Endothelial cell of umbilical vein (primary cell): Measurements from ENCODE around the gene LRP5. TPM values are rescaled to one million over a fixed set of nuclear protein-coding genes. Genes with fewer than 3 reads are reported as not detected.
A peak's percentile ranks its signal among the peaks of the same experiment; 100 is the strongest.

ENCODE experiments used
- Bru-seq: library from RNA; stranded (reverse); fragments of 400-500 nt; gene quantifications from one replicate; lab custom pipeline; 2021; lab: Mats Ljungman, UMichigan
- BruChase-seq, 2 experiments: library from RNA; stranded (reverse); fragments of 400-500 nt; gene quantifications; one replicate each; lab custom pipeline; 2021; lab: Mats Ljungman, UMichigan
- BruUV-seq: library from RNA; stranded (reverse); fragments of 400-500 nt; replicated peaks from 2 replicates; lab custom pipeline; 2021; lab: Mats Ljungman, UMichigan
- CTCF ChIA-PET: fragments of 300-600, 350-600 bp; sonication (Branson Sonifier 250); formaldehyde crosslinking; loops from one replicate; lab custom pipeline; 2021; ENCODE audit warnings: antibody characterized with exemption, inconsistent platforms; lab: Charles Lee
- POLR2A ChIA-PET: fragments of 300-600, 350-600 bp; sonication (Branson Sonifier 250); formaldehyde crosslinking; loops from one replicate; lab custom pipeline; 2021; ENCODE audit warnings: antibody characterized with exemption, inconsistent platforms; lab: Charles Lee
- DNase-seq: peaks from one replicate; pipeline ENCODE4 v3.0.0-alpha.2; 2011; ENCODE audit warnings: low read depth, low spot score
- FAIRE-seq: peaks from 2 replicates; lab custom pipeline; 2011; peaks lifted over from hg19 to GRCh38; lab: Jason Lieb, UNC
- H2AFZ ChIP-seq: 2 replicates; pipeline ENCODE4 v1.6.0; 2012; ENCODE audit warnings: low read depth, low read length, control low read depth, inconsistent platforms
- H3K27ac ChIP-seq: 2 replicates; pipeline ENCODE4 v1.5.1; 2011; ENCODE audit warnings: low read depth, mild to moderate bottlenecking, control low read depth, low read length, moderate library complexity; ENCODE audit not compliant: insufficient read depth
- H3K27me3 ChIP-seq, 2 experiments: 2 replicates each; pipeline versions ENCODE4 v1.6.0 to v1.6.1; 2011; ENCODE audit warnings: low read length in 2 of 2, mixed read lengths in 1 of 2; ENCODE audit not compliant: control insufficient read depth in 2 of 2, insufficient read depth in 2 of 2
- H3K36me3 ChIP-seq, 2 experiments: 2 replicates in 1 of 2; 3 replicates in 1 of 2; pipeline ENCODE4 v1.5.1; 2011; ENCODE audit warnings: low read length in 2 of 2, mild to moderate bottlenecking in 1 of 2, moderate library complexity in 1 of 2; ENCODE audit not compliant: control insufficient read depth in 2 of 2, insufficient read depth in 2 of 2; ENCODE audit errors: extremely low read depth in 1 of 2
- H3K4me1 ChIP-seq: 3 replicates; pipeline ENCODE4 v1.5.1; 2011; ENCODE audit warnings: mild to moderate bottlenecking, low read length; ENCODE audit not compliant: control insufficient read depth, insufficient read depth; ENCODE audit errors: extremely low read depth
- H3K4me2 ChIP-seq: 2 replicates; pipeline ENCODE4 v1.6.1; 2011; ENCODE audit warnings: low read length, control low read depth, mixed read lengths; ENCODE audit not compliant: insufficient read depth
- H3K4me3 ChIP-seq, 3 experiments: fragments of 200-600 bp in 1 of 3; sonication (generic), shearing (Covaris generic) in 1 of 3; replicated peaks in 1 of 3; 2 replicates each; pipeline ENCODE4 v1.5.1; 2011 to 2016; ENCODE audit warnings: control low read depth in 3 of 3, low read length in 3 of 3, mild to moderate bottlenecking in 2 of 3, inconsistent platforms in 1 of 3, low read depth in 1 of 3, moderate library complexity in 1 of 3; ENCODE audit not compliant: insufficient read depth in 1 of 3
- H3K79me2 ChIP-seq: 2 replicates; pipeline ENCODE4 v1.6.0; 2012; ENCODE audit warnings: low read length, inconsistent platforms; ENCODE audit not compliant: control insufficient read depth, insufficient read depth
- H3K9ac ChIP-seq: replicated peaks from 2 replicates; pipeline ENCODE3; 2011; ENCODE audit warnings: low read length, control low read depth; ENCODE audit not compliant: insufficient read depth; ENCODE audit errors: extremely low read depth
- H3K9me1 ChIP-seq: replicated peaks from 3 replicates; pipeline ENCODE4 v1.6.0; 2011; ENCODE audit warnings: mild to moderate bottlenecking, low read length; ENCODE audit not compliant: control insufficient read depth, insufficient read depth; ENCODE audit errors: extremely low read depth
- H3K9me3 ChIP-seq: replicated peaks from 2 replicates; pipeline ENCODE4 v1.5.1; 2012; ENCODE audit warnings: low read length, inconsistent platforms; ENCODE audit not compliant: control insufficient read depth, insufficient read depth
- H4K20me1 ChIP-seq: replicated peaks from 2 replicates; pipeline ENCODE3; 2011; ENCODE audit warnings: mild to moderate bottlenecking, low read length; ENCODE audit not compliant: control insufficient read depth, insufficient read depth; ENCODE audit errors: extremely low read depth
- CTCF ChIP-seq, 2 donors: IDR thresholded peaks; 1 replicate in 1 of 2; 2 replicates in 1 of 2; pipeline ENCODE4 v1.5.1; 2011; ENCODE audit warnings: low read length in 2 of 2, mild to moderate bottlenecking in 2 of 2, moderate library complexity in 2 of 2, control low read depth in 1 of 2, inconsistent platforms in 1 of 2, low read depth in 1 of 2; ENCODE audit not compliant: insufficient read depth in 1 of 2; ENCODE audit errors: extremely low read depth in 1 of 2
- POLR2A ChIP-seq: IDR thresholded peaks from 2 replicates; pipeline ENCODE4 v1.6.1; 2012; ENCODE audit warnings: low read depth, mild to moderate bottlenecking, control low read depth, low read length
- POLR2AphosphoS5 ChIP-seq: IDR thresholded peaks from 2 replicates; pipeline ENCODE4 v1.6.1; 2012; ENCODE audit warnings: low read depth, mild to moderate bottlenecking, control low read depth, low read length, moderate library complexity; ENCODE audit not compliant: insufficient read depth
- dilution Hi-C: fragments of 300-500 bp; cut with MboI; formaldehyde crosslinking; loops from one replicate; pipeline ENCODE4 v1.15.0; 2019; ENCODE audit warnings: low sequenced_read_pairs; ENCODE audit not compliant: extremely low pct_ligation_motif_present
- intact Hi-C: fragments of 100-400 bp; cut with micrococcal nuclease; formaldehyde crosslinking; loops from one replicate; pipeline ENCODE4 v1.10.0; 2022
- long read RNA-seq: library from polyadenylated mRNA; stranded (forward); transcript quantifications from one replicate; pipeline ENCODE4 v2.0.0, GENCODE V29; 2021
- polyA minus RNA-seq, 3 experiments: library from RNA; depleted of rRNA, polyadenylated mRNA; stranded (reverse); fragments of >200 nt; gene quantifications; 1 replicate in 1 of 3; 2 replicates in 2 of 3; pipeline ENCODE4 v1.2.3, GENCODE V29; 2011
- polyA plus RNA-seq, 4 experiments: library from polyadenylated mRNA; depleted of rRNA in 3 of 4; stranded (reverse) in 3 of 4; unstranded in 1 of 4; fragments of >200 nt; gene quantifications; 2 replicates each; pipeline versions ENCODE4 v1.2.1 to v1.2.3, GENCODE V29; 2011 to 2012; ENCODE audit warnings: missing spikeins in 1 of 4
- total RNA-seq: library from RNA; stranded (reverse); gene quantifications from 2 replicates; pipeline ENCODE4 v1.2.3, GENCODE V29; 2021

LRP5 gene
- total RNA-seq: 44.3 and 51.8 TPM in 2 replicates
- 35.1 and 40.0 TPM in 2 replicates for polyA plus RNA-seq
- polyA plus RNA-seq (2011; cell fraction: cytosol; rRNA removed): 18.3 and 23.0 TPM in 2 replicates
- 31.9 and 36.6 TPM in 2 replicates for polyA plus RNA-seq (2011; cell fraction: nucleus; rRNA removed)
- polyA plus RNA-seq (2012): 34.5 and 37.8 TPM in 2 replicates
- polyA minus RNA-seq: 47.7 and 66.2 TPM in 2 replicates
- 27.9 TPM for polyA minus RNA-seq (2011; cell fraction: cytosol; rRNA and poly(A)+ RNA removed)
- polyA minus RNA-seq (2011; cell fraction: nucleus; rRNA and poly(A)+ RNA removed): 26.7 and 48.6 TPM in 2 replicates
- percentile 57 among the genes with signal in this experiment for Bru-seq, nascent RNA
- BruChase-seq, experiment 1, labeled RNA remaining after a 6-hour chase: percentile 67 among the genes with signal in this experiment
- BruChase-seq, experiment 2, labeled RNA remaining after a 2-hour chase: percentile 61 among the genes with signal in this experiment
- long read RNA-seq, full-length matches to known transcripts: 6 of 35 reads
- long read RNA-seq, partial matches to known transcripts: 14 of 35 reads
- long read RNA-seq, other reads (novel, unspliced or antisense): 15 of 35 reads

- peak within 1 kb of the TSS; percentile 30 for H2AFZ ChIP-seq
- ChIA-PET CTCF (interaction anchor here (0.8 to 2.3 kb wide), 2 partner anchors 16 to 70 kb away, joined by 3 to 11 read pairs; no protein-coding TSS in a partner anchor), POLR2A (no interaction called here)
- DNase-seq (no peak), FAIRE-seq (no peak)
- H3K4me3 ChIP-seq: peak within 1 kb of the TSS; percentile 33 to 88 (median 78)
- peaks cover 38% of the 10 kb centered on the region for H3K79me2 ChIP-seq
- H3K4me2 ChIP-seq: peak within 1 kb of the TSS; percentile 72
- TF ChIP-seq POLR2A (no peak), POLR2AphosphoS5 (peak; percentile 23), CTCF (IDR thresholded peaks at IDR 0.05; ENCODE audit: extremely low read depth in 1 of 2, insufficient read depth in 1 of 2, low read depth in 1 of 2, low read length in 2 of 2) (no peak)
- H3K27ac ChIP-seq: peak within 1 kb of the TSS; percentile 69
- H3K9ac ChIP-seq: peak within 1 kb of the TSS; percentile 70
- H3K9me3 ChIP-seq: no peaks in the 10 kb centered on the region
- BruUV-seq: no TSS peak
- intact Hi-C loops: loop anchor here (5.0 kb wide), 1 partner anchor 135 kb away; no protein-coding TSS in a partner anchor
- dilution Hi-C loops: no loop called here
- H3K9me1 ChIP-seq: no peaks in the 10 kb centered on the region
- H3K36me3 ChIP-seq: no peaks in the 10 kb centered on the region
- peaks cover 25% of the 10 kb centered on the region for H3K4me1 ChIP-seq
- H3K27me3 ChIP-seq: no peaks in the 10 kb centered on the region
- H4K20me1 ChIP-seq: no peaks in the 10 kb centered on the region
These were observed at the start of gene LRP5 for GRCh38 chr11:68312117-68312779. Gene LRP5 (plus strand): TSS chr11:68312591. CDS start chr11:68312715, 124 bp downstream.
